NB4 (cell line): ENCODE data around the gene KIF6.

Experiments used
- POLR2A ChIP-seq: IDR thresholded peaks from 2 replicates; pipeline ENCODE4 v1.6.1; 2011; ENCODE audit warnings: mild to moderate bottlenecking; ENCODE audit not compliant: insufficient read length; ENCODE audit errors: extremely low read depth
- TF ChIP-seq, protein P1 (sequence below): IDR thresholded peaks from one replicate; pipeline ENCODE4 v1.5.1; 2012; ENCODE audit warnings: low read depth, low read length

DNA sequence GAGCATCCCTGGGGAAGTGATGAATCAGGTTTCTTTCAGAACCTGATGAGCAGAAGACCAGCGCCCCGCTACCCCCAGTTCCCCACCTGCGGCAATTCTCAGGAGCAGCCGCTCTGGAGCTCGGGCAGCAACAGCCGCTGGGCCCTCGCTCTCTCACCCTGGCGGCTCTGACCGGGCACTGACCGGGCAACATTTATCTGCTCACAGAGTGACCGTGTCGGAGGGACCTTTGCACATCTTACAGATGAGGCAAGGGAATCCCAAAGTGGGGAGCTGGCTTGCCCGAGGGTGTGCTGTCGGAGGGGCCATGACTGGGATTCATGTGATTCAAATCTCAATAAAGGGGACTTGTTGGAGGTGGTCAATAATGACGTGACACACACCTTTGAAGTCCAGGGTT is 376.5 kb downstream of the KIF6 start:
- TF ChIP-seq, protein P1, sequence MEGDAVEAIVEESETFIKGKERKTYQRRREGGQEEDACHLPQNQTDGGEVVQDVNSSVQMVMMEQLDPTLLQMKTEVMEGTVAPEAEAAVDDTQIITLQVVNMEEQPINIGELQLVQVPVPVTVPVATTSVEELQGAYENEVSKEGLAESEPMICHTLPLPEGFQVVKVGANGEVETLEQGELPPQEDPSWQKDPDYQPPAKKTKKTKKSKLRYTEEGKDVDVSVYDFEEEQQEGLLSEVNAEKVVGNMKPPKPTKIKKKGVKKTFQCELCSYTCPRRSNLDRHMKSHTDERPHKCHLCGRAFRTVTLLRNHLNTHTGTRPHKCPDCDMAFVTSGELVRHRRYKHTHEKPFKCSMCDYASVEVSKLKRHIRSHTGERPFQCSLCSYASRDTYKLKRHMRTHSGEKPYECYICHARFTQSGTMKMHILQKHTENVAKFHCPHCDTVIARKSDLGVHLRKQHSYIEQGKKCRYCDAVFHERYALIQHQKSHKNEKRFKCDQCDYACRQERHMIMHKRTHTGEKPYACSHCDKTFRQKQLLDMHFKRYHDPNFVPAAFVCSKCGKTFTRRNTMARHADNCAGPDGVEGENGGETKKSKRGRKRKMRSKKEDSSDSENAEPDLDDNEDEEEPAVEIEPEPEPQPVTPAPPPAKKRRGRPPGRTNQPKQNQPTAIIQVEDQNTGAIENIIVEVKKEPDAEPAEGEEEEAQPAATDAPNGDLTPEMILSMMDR: no peak
- TF ChIP-seq POLR2A: no peak
